Measurements from ENCODE around the gene TFCP2.

The TFCP2 gene

DNA sequence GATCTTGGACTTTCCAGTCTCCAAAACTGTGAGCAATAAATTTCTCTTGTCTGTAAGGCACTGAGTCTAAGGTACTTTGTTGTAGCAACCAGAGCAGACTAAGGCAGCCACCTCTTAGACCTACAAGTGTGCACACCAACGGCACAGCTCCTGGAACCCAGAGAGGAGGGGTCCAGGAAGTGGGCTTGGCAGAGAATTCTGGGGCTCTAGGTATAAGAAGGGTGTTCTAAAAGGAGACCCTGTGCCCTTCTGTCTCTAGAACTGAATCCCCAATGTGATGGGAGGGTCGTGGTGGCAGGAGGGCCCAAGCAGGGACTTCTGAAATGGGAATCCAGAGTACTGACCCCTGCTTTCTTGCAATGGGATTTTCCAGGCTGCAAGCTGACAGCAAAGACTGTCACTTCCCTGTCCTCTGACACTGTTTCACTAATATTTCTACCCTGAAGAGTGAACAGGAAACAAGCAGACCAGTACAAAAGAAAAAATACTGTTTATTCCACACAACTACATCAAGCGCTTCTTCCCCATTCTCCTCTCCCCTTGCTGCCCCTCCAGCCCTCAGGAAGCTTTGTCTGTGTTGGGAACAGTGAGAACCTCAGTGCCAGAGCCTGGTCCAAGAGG lies 13.6 kb upstream of the TFCP2 start:
- TF ChIP-seq, protein P1, sequence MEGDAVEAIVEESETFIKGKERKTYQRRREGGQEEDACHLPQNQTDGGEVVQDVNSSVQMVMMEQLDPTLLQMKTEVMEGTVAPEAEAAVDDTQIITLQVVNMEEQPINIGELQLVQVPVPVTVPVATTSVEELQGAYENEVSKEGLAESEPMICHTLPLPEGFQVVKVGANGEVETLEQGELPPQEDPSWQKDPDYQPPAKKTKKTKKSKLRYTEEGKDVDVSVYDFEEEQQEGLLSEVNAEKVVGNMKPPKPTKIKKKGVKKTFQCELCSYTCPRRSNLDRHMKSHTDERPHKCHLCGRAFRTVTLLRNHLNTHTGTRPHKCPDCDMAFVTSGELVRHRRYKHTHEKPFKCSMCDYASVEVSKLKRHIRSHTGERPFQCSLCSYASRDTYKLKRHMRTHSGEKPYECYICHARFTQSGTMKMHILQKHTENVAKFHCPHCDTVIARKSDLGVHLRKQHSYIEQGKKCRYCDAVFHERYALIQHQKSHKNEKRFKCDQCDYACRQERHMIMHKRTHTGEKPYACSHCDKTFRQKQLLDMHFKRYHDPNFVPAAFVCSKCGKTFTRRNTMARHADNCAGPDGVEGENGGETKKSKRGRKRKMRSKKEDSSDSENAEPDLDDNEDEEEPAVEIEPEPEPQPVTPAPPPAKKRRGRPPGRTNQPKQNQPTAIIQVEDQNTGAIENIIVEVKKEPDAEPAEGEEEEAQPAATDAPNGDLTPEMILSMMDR (conservative IDR thresholded peaks at IDR 0.05), result no peak
- TF ChIP-seq ZFX (IDR thresholded peaks at IDR 0.05), result no peak
- H3K27ac ChIP-seq, result 0 out of 2 replicates have a peak overlapping the region, but pooled peaks have one; percentile 19

DNA sequence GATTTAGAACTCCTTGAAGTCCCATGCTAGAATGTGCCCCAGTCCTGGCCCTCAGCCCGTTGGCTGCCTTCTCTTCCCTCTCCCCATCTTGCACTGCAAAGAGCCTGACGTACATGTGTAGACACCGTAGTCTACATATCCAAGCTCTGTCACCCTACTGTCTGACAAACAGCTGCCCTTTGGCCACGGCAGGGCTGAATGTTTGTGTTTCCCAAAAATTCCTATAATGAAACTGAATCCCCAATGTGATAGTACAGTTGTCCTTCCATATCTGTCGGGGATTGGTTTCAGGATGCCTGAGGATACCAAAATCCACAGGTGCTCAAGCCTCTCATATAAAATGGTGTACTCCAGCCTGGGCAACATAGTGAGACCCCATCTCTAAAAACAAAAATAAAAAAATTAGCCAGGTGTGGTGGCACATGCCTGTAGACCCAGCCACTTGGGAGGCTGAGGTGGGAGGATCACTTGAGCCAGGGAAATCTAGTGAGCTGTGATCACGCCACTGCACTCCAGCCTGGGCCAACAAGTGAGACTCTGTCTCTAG lies 12.3 kb upstream of the TFCP2 start:
- TF ChIP-seq, protein P1 (conservative IDR thresholded peaks at IDR 0.05), result no peak
- TF ChIP-seq ZFX (IDR thresholded peaks at IDR 0.05), result no peak

DNA sequence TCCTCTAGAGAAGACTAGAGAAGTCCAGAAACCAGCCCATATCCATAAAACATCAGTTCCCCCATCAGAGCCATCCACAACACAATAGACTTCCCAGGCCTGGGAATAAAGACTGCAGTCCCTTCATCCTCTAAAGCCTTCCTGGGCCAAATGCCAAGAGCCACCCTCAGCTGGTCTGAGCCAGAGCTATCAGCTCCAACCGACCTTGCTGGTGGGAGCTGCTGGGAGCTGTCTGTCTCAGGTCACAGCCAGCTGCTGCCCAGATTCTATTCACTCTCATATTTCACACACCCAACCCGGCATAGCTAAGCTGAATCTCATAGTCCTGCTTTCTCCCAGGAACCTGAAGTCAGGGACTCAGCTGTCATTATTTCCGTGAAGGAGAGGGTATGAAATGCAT lies 10.9 kb upstream of the TFCP2 start:
- TF ChIP-seq, protein P1 (conservative IDR thresholded peaks at IDR 0.05), result no peak
- no peak for TF ChIP-seq ZFX (IDR thresholded peaks at IDR 0.05)
- H3K27ac ChIP-seq, result no peak overlapping the region

More for the DNA sequence above, 12.3 kb upstream of the TFCP2 start:
- peak overlapping the region; percentile 19; the same call in 1 of the 2 replicates for H3K27ac ChIP-seq

DNA sequence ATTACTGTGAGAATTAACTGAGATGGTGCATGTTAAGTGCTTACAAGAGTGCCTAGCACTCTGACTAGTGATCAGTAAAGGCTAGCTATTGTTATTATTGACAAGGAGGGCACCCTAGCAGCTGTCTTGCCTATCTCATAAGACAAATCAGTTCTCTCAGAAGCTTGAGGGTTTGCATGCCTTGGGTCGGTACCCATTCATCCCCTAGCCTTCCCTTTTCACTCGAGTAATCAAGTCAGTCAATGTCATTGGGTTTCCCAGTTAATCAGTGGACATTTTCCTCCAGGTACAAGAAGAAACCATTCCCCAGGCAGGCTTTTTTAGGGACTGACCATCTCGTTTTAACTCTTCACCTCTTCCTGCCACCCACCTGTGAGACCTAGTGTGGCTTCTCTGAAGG lies 10.4 kb upstream of the TFCP2 start:
- no peak overlapping the region for H3K27ac ChIP-seq
- TF ChIP-seq, protein P1 (conservative IDR thresholded peaks at IDR 0.05), result no peak
- no peak for TF ChIP-seq ZFX (IDR thresholded peaks at IDR 0.05)

DNA sequence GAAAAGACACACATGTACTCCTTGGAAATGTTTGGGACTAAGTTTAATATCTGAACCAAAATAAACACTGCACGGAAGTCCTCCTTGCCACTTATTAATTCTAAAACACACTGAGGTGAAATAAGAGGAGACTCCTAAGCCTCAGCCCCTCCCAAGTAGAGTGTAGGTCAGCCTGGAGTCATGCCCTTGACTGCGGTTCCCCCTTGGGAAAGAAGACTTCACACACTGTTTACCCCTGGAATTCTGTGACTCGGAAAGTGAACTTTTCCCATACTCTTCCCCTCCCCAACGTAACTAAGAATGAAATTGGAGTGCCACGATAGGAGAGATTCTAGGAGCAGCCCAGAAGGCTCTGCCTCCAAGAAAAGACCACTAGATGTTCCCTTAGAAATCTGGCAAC lies 8.6 kb upstream of the TFCP2 start:
- TF ChIP-seq ZFX (IDR thresholded peaks at IDR 0.05), result no peak
- TF ChIP-seq, protein P1 (conservative IDR thresholded peaks at IDR 0.05), result no peak
- H3K27ac ChIP-seq, result no peak overlapping the region

DNA sequence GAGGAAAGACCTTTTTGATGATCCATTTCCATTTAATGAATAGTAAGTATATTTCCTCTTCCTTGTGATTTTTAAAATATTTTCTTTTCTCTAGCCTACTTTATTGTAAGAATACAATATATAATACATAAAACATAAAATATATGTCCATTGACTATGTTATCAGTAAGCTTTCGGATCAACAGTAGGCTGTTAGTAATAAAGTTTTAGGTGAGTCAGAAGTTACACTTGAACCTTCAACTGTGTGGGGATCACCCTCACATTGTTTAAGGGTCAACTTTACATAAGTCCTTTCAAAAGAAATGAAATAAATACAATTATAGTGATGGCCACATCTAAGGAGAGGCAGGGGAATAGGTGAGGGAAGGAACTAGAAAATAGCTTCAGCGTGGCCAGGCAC lies 5.0 kb upstream of the TFCP2 start:
- no peak overlapping the region for H3K27ac ChIP-seq
- TF ChIP-seq ZFX (IDR thresholded peaks at IDR 0.05), result no peak
- TF ChIP-seq, protein P1 (conservative IDR thresholded peaks at IDR 0.05), result no peak

DNA sequence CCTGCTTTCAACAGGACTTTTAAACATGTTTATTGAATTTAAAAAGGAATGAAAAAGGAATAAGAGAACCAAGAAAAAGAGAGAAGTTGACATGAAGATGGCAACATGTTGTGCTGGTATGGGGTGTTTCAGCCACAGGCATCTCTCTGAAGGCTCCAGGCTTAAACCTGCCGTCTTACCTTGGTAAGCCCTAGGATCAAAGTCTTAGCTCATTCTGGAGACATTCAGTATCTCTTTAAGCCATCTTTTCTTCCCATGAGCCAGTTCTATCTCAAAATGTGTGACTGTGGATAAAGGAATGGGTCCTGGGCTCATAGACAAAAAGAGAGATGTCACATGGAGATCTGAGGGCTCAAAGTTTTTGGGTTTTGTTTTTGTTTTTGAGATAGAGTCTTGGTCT lies 1.6 kb upstream of the TFCP2 start:
- TF ChIP-seq, protein P1 (conservative IDR thresholded peaks at IDR 0.05), result no peak
- TF ChIP-seq ZFX (IDR thresholded peaks at IDR 0.05), result no peak
- no peak overlapping the region for H3K27ac ChIP-seq

Data from C4-2B (cell line).